ENCODE results near the gene ZNF429.

DNA sequence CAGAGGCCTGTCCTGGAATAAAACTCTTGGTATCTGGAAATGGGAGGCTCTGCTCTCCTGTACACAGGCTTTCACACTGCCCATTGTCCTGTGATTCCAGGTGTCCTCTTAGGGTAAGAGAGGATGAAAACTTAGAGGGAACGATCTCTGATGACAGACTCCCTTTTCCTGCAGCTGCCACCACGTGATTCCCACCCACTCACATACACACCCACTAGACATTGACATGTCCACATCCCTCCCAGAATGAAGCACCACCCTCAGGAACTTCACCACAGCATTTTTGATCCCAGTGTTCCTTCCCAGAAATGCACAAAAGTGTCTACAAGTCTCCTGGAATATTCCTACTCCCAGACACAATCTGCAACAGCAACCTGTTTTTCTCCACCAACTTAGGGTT is 8.2 kb downstream of the ZNF429 start:
- TF ChIP-seq GATA3 (IDR thresholded peaks at IDR 0.05; ENCODE audit: low read depth, low read length) (no peak), GATA2 (IDR thresholded peaks at IDR 0.05; ENCODE audit: low read depth, low read length) (no peak)
